GM10266 (cell line): ENCODE results near the gene AFP.

Experiments
- DNase-seq: peaks from one replicate; pipeline ENCODE4 v3.0.0; 2012; ENCODE audit errors: extremely low spot score
- TF ChIP-seq, protein P1 (sequence below): IDR thresholded peaks from 2 replicates; pipeline ENCODE4 v1.5.1; 2012; ENCODE audit warnings: mild to moderate bottlenecking, low read depth; ENCODE audit not compliant: control insufficient read depth, insufficient read depth; ENCODE audit errors: missing control alignments

AFP gene

GRCh38 chr4:73415807-73416238 is 20.2 kb upstream of the AFP start:
- TF ChIP-seq, protein P1, sequence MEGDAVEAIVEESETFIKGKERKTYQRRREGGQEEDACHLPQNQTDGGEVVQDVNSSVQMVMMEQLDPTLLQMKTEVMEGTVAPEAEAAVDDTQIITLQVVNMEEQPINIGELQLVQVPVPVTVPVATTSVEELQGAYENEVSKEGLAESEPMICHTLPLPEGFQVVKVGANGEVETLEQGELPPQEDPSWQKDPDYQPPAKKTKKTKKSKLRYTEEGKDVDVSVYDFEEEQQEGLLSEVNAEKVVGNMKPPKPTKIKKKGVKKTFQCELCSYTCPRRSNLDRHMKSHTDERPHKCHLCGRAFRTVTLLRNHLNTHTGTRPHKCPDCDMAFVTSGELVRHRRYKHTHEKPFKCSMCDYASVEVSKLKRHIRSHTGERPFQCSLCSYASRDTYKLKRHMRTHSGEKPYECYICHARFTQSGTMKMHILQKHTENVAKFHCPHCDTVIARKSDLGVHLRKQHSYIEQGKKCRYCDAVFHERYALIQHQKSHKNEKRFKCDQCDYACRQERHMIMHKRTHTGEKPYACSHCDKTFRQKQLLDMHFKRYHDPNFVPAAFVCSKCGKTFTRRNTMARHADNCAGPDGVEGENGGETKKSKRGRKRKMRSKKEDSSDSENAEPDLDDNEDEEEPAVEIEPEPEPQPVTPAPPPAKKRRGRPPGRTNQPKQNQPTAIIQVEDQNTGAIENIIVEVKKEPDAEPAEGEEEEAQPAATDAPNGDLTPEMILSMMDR, result no peak
- no peak for DNase-seq

DNA sequence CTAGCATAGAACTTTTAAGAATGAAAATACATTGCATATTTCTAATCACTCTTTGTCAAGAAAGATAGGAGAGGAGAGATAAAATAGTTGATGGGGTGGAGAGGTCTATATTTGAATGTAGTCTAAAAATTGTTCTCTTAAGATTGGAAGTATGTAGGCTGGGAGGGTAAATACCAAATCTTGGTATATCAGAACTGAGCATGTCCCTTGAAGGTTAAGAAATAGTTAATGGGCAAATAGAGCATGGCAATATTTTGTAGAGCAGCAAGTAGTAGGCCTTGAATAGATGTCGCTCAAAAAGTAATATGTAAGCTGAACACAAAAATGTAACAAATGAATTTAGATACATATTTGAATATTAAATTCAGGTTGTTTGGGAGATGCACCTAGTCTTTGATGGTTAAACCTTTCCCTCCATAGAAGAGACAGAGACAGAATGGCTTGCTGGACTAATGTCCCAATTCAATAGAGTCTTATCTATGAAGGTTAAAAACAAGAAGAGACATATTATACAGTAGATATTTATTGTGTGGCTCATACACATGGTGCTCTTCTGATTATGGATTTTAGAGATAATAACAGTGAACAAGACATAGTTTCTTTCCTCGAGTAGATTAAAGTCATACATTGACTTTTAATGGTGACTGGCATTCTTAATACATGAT is 19.5 kb upstream of the AFP start:
- TF ChIP-seq, protein P1, result no peak
- no peak for DNase-seq

DNA sequence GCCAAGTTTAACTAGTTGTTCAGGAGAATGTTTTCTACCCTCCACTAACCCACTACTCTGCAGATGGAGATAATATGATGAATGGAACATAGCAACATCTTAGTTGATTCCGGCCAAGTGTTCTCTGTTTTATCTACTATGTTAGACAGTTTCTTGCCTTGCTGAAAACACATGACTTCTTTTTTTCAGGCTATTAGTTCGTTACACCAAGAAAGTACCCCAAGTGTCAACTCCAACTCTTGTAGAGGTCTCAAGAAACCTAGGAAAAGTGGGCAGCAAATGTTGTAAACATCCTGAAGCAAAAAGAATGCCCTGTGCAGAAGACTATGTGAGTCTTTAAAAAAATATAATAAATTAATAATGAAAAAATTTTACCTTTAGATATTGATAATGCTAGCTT is 18.7 kb upstream of the AFP start:
- TF ChIP-seq, protein P1, result no peak
- DNase-seq, result no peak

DNA sequence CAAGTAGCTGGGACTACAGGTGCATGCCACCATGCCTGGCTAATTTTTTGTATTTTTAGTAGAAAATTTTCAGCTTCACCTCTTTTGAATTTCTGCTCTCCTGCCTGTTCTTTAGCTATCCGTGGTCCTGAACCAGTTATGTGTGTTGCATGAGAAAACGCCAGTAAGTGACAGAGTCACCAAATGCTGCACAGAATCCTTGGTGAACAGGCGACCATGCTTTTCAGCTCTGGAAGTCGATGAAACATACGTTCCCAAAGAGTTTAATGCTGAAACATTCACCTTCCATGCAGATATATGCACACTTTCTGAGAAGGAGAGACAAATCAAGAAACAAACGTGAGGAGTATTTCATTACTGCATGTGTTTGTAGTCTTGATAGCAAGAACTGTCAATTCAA is 18.0 kb upstream of the AFP start:
- TF ChIP-seq, protein P1, result no peak
- no peak for DNase-seq

- TF ChIP-seq, protein P1, result no peak
- DNase-seq, result no peak
Observed at GRCh38 chr4:73418677-73419076, 17.3 kb upstream of the AFP start.

DNA sequence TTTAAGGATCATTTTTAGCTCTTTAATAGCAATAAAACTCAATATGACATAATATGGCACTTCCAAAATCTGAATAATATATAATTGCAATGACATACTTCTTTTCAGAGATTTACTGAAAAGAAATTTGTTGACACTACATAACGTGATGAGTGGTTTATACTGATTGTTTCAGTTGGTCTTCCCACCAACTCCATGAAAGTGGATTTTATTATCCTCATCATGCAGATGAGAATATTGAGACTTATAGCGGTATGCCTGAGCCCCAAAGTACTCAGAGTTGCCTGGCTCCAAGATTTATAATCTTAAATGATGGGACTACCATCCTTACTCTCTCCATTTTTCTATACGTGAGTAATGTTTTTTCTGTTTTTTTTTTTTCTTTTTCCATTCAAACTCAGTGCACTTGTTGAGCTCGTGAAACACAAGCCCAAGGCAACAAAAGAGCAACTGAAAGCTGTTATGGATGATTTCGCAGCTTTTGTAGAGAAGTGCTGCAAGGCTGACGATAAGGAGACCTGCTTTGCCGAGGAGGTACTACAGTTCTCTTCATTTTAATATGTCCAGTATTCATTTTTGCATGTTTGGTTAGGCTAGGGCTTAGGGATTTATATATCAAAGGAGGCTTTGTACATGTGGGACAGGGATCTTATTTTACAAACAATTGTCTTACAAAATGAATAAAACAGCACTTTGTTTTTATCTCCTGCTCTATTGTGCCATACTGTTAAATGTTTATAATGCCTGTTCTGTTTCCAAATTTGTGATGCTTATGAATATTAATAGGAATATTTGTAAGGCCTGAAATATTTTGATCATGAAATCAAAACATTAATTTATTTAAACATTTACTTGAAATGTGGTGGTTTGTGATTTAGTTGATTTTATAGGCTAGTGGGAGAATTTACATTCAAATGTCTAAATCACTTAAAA is 16.6 kb upstream of the AFP start:
- no peak for DNase-seq
- TF ChIP-seq, protein P1, result no peak

DNA sequence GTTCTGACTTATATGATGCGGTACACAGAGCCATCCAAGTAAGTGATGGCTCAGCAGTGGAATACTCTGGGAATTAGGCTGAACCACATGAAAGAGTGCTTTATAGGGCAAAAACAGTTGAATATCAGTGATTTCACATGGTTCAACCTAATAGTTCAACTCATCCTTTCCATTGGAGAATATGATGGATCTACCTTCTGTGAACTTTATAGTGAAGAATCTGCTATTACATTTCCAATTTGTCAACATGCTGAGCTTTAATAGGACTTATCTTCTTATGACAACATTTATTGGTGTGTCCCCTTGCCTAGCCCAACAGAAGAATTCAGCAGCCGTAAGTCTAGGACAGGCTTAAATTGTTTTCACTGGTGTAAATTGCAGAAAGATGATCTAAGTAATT is 15.4 kb upstream of the AFP start:
- no peak for DNase-seq
- TF ChIP-seq, protein P1, result no peak
